HG03108 (cell line): Measurements from ENCODE around the gene PTPRK.

Experiments used
- ATAC-seq: cut with Tn5 transposase; IDR thresholded peaks from one replicate; pipeline ENCODE4 v1.9.1; 2021; ENCODE audit warnings: moderate library complexity; ENCODE audit not compliant: unreplicated experiment

Gene PTPRK

GRCh38 chr6:128351255-128351514, 169.2 kb downstream of the PTPRK start:
- ATAC-seq: no peak

GRCh38 chr6:128350416-128351254, 169.8 kb downstream of the PTPRK start:
- no peak for ATAC-seq

GRCh38 chr6:128347123-128347522, 173.3 kb downstream of the PTPRK start:
- no peak for ATAC-seq

- ATAC-seq: no peak
These were observed 173.8 kb downstream of the PTPRK start for GRCh38 chr6:128346569-128346968.

GRCh38 chr6:128345278-128345677, 175.1 kb downstream of the PTPRK start:
- no peak for ATAC-seq

- ATAC-seq: no peak
These were observed 176.7 kb downstream of the PTPRK start for GRCh38 chr6:128343706-128344105.

GRCh38 chr6:128339635-128340450, 180.6 kb downstream of the PTPRK start:
- no peak for ATAC-seq

- no peak for ATAC-seq
These were observed 182.8 kb downstream of the PTPRK start for GRCh38 chr6:128337619-128338018.

- ATAC-seq: no peak
These were observed 183.8 kb downstream of the PTPRK start for GRCh38 chr6:128336436-128337095.

GRCh38 chr6:128335963-128336362, 184.4 kb downstream of the PTPRK start:
- no peak for ATAC-seq

- ATAC-seq: no peak
These were observed 186.7 kb downstream of the PTPRK start for GRCh38 chr6:128333581-128334223.

GRCh38 chr6:128327890-128328289, 192.5 kb downstream of the PTPRK start:
- ATAC-seq: no peak

- no peak for ATAC-seq
These were observed 197.4 kb downstream of the PTPRK start for GRCh38 chr6:128323011-128323410.

- ATAC-seq: no peak
These were observed 200.5 kb downstream of the PTPRK start for GRCh38 chr6:128319946-128320345.

- no peak for ATAC-seq
These were observed 201.2 kb downstream of the PTPRK start for GRCh38 chr6:128319157-128319556.

- ATAC-seq: no peak
These were observed 204.0 kb downstream of the PTPRK start for GRCh38 chr6:128316258-128316929.

- no peak for ATAC-seq
These were observed 206.2 kb downstream of the PTPRK start for GRCh38 chr6:128314190-128314589.

GRCh38 chr6:128311944-128312570, 208.3 kb downstream of the PTPRK start:
- ATAC-seq: no peak

- no peak for ATAC-seq
These were observed 209.9 kb downstream of the PTPRK start for GRCh38 chr6:128310451-128310850.

GRCh38 chr6:128307671-128308070, 212.7 kb downstream of the PTPRK start:
- no peak for ATAC-seq
